DOHH2 (cell line): ENCODE data around the gene PHF14.

Experiments used
- EZH2phosphoT487 ChIP-seq: fragments of 200-600 bp; sonication (generic); IDR thresholded peaks from 2 replicates; pipeline ENCODE4 v1.6.1; 2017; ENCODE audit warnings: borderline replicate concordance, mild to moderate bottlenecking, antibody characterized with exemption, low read length, moderate library complexity, mixed read lengths
- TF ChIP-seq, protein P1 (sequence below): fragments of 200-600 bp; sonication (generic); IDR thresholded peaks from one replicate; pipeline ENCODE4 v1.5.1; 2014; ENCODE audit warnings: antibody characterized with exemption, mild to moderate bottlenecking, low read depth, low read length; ENCODE audit not compliant: poor library complexity, severe bottlenecking

DNA sequence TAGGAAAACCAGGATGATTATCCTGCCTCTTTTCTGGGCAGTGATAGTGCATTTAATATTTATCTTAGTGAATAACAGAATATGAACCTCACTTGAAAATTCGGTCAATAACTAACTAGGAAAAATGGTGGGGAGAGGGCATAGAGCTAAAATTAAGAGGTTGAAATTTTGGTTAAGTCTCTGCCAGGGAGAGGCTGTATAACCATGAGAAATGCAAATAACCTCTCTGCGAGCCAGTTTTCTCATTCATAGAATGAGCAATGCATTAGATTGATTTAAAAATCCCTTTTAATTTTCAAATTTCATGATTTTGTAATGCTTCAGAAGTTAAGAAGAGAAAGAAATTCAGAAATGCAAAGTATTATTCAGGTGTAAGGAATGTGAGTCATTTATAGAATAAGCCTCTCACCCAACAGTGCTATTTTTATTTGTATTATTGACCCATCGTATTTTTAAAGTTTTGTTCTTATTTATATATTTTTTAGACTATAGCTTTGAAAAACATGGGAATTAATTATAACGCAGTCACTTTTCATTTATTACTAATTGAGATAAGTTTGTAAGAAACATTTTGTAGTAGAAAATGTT is 104.7 kb downstream of the PHF14 start:
- TF ChIP-seq, protein P1, sequence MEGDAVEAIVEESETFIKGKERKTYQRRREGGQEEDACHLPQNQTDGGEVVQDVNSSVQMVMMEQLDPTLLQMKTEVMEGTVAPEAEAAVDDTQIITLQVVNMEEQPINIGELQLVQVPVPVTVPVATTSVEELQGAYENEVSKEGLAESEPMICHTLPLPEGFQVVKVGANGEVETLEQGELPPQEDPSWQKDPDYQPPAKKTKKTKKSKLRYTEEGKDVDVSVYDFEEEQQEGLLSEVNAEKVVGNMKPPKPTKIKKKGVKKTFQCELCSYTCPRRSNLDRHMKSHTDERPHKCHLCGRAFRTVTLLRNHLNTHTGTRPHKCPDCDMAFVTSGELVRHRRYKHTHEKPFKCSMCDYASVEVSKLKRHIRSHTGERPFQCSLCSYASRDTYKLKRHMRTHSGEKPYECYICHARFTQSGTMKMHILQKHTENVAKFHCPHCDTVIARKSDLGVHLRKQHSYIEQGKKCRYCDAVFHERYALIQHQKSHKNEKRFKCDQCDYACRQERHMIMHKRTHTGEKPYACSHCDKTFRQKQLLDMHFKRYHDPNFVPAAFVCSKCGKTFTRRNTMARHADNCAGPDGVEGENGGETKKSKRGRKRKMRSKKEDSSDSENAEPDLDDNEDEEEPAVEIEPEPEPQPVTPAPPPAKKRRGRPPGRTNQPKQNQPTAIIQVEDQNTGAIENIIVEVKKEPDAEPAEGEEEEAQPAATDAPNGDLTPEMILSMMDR, result no peak
- no peak for TF ChIP-seq EZH2phosphoT487
